Measurements from ENCODE around the gene RHBDF2. TPM values are rescaled to one million over a fixed set of nuclear protein-coding genes. Genes with fewer than 3 reads are reported as not detected.

RHBDF2 gene
- 12.5 and 51.8 TPM in 2 replicates for total RNA-seq

GRCh38 chr17:76501018-76501826 lies at the start of gene RHBDF2:
TSS of gene RHBDF2 (minus strand) at chr17:76501423. CDS start at chr17:76481524, 19,899 bp downstream.

GRCh38 chr17:76539631-76540271 lies 38.5 kb upstream of the RHBDF2 start, which contains the start of gene PRCD:
TSS of gene PRCD (plus strand) at chr17:76540044. CDS start at chr17:76540142, 98 bp downstream.

GRCh38 chr17:76537578-76538280 lies 36.5 kb upstream of the RHBDF2 start, which contains the start of gene CYGB:
TSS of gene CYGB (minus strand) at chr17:76537709. CDS start at chr17:76537542, 167 bp downstream.

DNA sequence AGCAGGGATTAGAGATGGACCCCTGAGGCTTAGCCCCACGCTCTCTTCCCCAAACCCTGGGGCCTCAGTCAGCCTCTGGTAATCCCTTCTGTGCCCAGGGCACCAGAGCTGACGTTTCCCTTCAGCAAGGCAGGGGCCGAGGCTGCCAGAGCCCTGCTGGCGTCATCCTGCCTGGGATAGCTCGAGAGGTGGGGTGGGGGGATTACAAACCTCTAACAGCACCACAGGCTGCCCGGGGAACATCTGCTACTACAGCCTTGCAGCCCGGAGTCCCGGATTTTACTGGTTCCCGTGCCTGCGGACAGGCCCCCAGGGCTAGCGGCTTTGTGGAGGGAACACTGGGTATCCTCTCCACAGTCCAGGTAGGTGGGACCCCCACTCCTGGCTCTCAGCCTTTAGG lies 33.9 kb downstream of the RHBDF2 start, which contains the start of gene AANAT:
AANAT (plus strand) TSS at position 238 of the 400 bp plus-strand sequence. CDS start 1,144 bp downstream, outside the sequence.

GRCh38 chr17:76452660-76453430 lies 48.4 kb downstream of the RHBDF2 start, which contains the start of gene UBE2O:
TSS of gene UBE2O (minus strand) at chr17:76453152. CDS start at chr17:76453141, 11 bp downstream.

Other genes with a start within 250 kb of the RHBDF2 start
- gene UBALD2, start 236.1 kb downstream of the RHBDF2 start, total RNA-seq, result 12.2 and 20.3 TPM in 2 replicates
- 0.24 and 0.65 TPM in 2 replicates for gene QRICH2, start 193.1 kb downstream of the RHBDF2 start, total RNA-seq
- gene PRPSAP1, start 147.5 kb downstream of the RHBDF2 start, total RNA-seq, result 18.4 and 22.1 TPM in 2 replicates
- 16.6 and 85.6 TPM in 2 replicates for gene SPHK1, start 116.8 kb downstream of the RHBDF2 start, total RNA-seq
- gene UBE2O, start 48.3 kb downstream of the RHBDF2 start, total RNA-seq, result 13.4 and 29.1 TPM in 2 replicates
- gene AANAT, start 33.8 kb downstream of the RHBDF2 start, total RNA-seq, result not detected in 2 replicates
- 92.3 and 137 TPM in 2 replicates for gene CYGB, start 36.3 kb upstream of the RHBDF2 start, total RNA-seq
- 3.7 and 14.2 TPM in 2 replicates for gene PRCD, start 38.6 kb upstream of the RHBDF2 start, total RNA-seq
- gene ST6GALNAC2, start 84.4 kb upstream of the RHBDF2 start, total RNA-seq, result 0.72 and 2.5 TPM in 2 replicates
- 0.26 TPM in 1 of 2 replicates, not detected in the other for gene ST6GALNAC1, start 142.3 kb upstream of the RHBDF2 start, total RNA-seq
- gene MXRA7, start 209.5 kb upstream of the RHBDF2 start, total RNA-seq, result 74.6 and 180 TPM in 2 replicates
- gene JMJD6, start 225.2 kb upstream of the RHBDF2 start, total RNA-seq, result 27.5 and 30.2 TPM in 2 replicates
- 34.4 and 37.9 TPM in 2 replicates for gene METTL23, start 225.4 kb upstream of the RHBDF2 start, total RNA-seq
- gene SRSF2, start 235.9 kb upstream of the RHBDF2 start, total RNA-seq, result 207 and 239 TPM in 2 replicates
- 12.8 and 23.7 TPM in 2 replicates for gene MFSD11, start 236.7 kb upstream of the RHBDF2 start, total RNA-seq

Data from epithelial cell of alveolus of lung (primary cell).